A549 (cell line): Measurements from ENCODE around the gene HAND1.

Experiments
- EP300 ChIP-seq, 2 experiments: fragments of >200 bp; sonication (Bioruptor Twin); formaldehyde crosslinking; IDR thresholded peaks; 2 replicates in 1 of 2; 3 replicates in 1 of 2; pipeline ENCODE4 v1.6.1; 2016 to 2017
- RAD21 ChIP-seq, 2 experiments: fragments of >200 bp in 1 of 2; sonication (Bioruptor Twin) in 1 of 2; formaldehyde crosslinking in 1 of 2; IDR thresholded peaks in 1 of 2; conservative IDR thresholded peaks in 1 of 2; 2 replicates in 1 of 2; 3 replicates in 1 of 2; pipeline ENCODE4 v1.6.1; 2012 to 2018; ENCODE audit warnings: inconsistent platforms in 1 of 2

GRCh38 chr5:154479944-154480750, 2.1 kb upstream of the HAND1 start:
- TF ChIP-seq EP300 (IDR thresholded peaks at IDR 0.05) (no peak), RAD21 (conservative IDR thresholded peaks at IDR 0.05 in 1 of 2, IDR thresholded peaks at IDR 0.05 in 1 of 2) (no peak)
